Measurements from ENCODE around the gene SLIT3.

The SLIT3 gene

DNA sequence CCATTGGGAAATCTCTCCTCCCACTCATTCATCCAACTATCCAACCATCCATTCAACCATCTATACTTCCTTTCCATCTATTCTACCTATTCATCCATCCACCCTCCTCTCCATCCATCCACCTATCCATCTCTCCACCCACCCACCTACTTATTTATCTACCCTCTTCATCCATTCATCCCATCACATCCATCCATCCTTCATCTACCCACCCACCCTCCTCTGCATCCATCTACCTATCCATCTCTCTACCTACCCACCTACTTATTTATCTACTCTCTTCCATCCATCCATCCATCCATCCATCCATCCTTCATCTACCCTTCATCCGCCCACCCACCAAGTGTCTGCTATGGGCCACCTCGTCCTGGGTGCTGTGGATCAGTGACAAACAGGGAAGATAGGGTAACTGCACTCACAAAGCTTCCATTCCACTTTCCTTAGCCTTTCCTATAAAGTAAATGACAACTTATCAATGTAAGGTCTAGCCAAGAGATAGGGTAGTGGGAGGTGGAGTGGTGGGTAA is 625.0 kb downstream of the SLIT3 start:
- no peak for DNase-seq

- DNase-seq: no peak
These were observed 626.0 kb downstream of the SLIT3 start for GRCh38 chr5:168674893-168675482.

- DNase-seq: no peak
These were observed 628.1 kb downstream of the SLIT3 start for GRCh38 chr5:168672888-168673287.

GRCh38 chr5:168672016-168672415 is 628.9 kb downstream of the SLIT3 start:
- no peak for DNase-seq

DNA sequence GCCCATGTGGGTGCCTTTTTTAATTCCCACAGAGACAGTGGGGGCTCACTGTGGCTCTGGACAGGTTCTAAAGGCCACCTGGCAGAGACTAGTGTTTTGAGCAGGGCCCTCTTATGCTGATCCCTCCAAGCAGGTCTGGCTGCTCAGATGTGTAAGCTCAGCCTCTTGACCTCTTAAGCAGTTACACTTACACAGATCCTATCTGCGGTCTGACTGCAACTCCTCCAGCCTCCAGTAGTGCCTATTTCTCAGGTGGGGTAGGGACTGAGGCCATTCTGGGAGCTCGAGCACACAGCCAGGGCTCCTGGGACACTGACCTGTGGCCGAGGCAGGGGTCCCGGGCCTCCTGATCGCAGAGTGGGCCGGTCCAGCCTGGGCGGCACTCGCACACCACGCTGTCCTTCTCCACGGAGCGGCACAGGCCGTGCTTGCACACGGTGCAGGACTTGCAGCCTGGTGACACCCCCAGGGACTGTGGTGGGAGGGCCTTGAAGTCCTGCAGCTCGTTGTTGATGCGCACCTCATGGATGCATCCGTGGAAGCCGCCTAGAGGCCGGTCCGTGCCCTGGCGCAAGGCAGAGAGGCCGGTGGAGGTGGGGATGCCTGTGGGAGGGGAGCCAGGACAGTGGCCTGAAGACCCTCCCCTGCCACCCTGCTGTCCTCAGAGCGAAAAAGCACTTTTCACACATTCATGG is 629.9 kb downstream of the SLIT3 start:
- no peak for DNase-seq

DNA sequence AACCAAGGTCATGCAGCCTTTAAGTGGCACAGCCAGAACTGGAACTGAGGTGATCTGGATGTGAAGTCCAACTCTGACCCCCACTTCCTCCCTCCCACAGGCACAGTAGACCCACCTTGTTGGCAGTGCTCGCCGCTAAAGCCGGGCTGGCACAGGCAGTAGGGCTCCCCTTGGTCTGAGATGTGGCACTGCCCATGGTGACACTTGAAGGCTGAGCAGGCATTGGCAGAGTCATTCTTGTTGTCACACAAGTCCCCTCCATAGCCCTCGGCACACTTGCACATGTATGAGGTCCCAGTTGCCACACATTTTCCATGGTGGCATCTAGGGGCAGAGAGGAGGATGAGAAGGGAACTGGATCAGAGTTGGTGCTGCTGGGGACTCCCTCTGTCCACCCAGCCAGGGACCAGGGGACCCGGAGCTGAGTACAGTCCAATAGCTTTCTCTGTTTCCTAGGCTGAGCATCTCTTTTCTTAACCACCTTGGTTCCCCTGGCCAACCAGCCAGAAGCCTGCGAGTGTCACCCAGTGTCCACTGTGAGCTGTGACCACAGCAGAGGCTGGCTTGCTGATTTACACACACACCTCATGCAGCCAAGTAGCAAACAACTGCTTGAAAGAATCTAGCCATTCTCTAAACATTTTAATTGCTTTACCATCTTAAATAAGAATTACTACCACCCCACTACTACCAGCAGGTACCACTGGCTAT is 631.1 kb downstream of the SLIT3 start:
- DNase-seq: no peak

DNA sequence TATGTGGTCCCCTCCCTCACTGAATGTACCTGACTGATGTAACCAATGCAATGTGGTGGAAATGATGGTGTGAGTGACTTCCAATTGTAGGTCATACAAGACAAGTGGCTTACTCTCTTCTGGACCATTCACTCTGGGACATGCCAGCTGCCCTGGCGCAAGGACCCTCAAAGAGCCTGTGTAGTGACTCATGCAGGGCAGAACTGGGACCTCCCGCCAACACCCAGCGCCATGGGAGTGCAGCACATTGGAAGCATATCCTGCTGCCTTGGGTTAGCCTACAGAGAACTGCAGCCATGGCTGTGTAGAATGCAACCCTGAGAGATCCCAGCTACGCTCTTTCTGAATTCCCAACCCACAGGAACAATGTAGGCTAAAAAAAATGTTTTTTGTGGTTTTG is 631.8 kb downstream of the SLIT3 start:
- no peak for DNase-seq

GRCh38 chr5:168668078-168668477 is 632.9 kb downstream of the SLIT3 start:
- no peak for DNase-seq

DNA sequence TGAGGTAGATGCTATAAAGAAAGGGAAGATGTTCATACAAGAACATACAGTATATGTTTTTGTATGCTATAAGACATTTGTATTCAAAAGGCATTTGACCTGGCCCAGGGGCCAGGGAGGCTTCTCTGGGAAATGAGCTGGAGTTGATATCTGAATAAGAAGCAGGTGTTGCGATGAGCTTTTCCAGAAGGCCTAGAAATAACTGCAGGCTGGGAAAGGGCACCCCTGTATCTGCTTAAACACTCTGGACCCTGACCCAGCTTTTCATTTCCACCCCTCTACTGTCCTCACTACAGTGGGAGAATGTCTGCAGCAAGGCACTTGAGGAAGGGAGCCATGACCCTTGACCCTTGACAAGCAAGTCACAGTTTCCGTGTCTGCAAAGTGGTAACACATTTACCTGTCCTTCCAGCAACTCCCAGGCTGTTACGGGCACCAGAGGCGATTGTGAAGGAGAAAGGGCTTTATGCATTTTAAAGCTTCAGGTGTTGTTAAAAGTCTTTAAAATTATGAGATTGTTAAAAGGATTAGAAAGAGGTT is 633.6 kb downstream of the SLIT3 start:
- no peak for DNase-seq

DNA sequence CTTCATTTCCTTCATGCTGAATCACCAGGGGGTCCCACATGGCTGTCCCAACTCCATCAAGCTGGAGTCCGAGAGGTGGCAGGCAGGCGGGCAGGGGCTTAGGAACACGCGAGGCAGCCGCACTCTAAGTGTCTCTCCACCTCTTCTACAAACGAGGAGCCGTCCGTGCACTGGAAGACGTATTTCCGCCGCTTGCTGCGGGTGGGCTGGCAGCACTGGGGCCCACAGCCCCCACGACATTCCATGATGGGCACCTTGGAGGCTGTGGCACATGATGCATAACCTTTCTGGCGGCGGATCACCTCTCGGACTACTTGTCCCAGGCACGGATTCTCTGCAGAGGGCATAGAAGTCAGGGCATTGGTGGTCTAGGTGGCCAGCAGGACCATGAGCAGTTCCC is 634.6 kb downstream of the SLIT3 start:
- DNase-seq: no peak

DNA sequence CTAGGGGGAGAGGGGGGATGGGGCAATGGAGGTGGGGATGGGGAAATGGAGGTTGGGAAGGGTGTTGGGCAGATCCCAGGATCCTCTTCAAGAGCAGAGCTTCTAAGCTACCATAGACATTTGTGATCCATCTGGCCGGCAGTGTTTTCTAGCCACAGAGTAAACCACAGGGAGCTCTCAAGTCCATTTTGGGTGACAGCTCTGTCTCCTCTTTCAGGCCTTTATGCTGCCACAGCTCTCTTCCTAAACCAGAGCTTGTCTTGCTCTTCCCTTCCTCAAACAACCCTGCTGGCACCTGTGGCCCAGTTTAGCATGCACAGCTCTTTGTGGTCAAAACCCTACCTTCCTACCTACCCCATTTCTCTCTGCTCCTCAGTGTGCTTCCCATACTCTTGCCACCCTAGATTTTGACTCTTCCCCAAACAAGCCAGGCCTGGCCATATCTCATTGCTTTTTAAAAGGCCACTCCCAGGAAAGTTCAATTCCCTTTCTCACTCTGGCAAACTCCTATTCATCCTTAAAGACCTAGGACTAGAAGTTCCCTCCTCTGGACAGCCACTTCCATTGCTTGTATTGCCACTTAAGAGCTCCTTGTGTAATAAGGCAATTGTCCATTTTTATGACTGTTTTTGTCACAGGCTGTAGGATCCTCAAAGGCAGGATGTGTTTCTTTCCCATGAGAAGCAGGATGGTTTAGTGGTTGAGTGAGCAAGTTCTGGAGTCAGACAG is 637.5 kb downstream of the SLIT3 start:
- no peak for DNase-seq

DNA sequence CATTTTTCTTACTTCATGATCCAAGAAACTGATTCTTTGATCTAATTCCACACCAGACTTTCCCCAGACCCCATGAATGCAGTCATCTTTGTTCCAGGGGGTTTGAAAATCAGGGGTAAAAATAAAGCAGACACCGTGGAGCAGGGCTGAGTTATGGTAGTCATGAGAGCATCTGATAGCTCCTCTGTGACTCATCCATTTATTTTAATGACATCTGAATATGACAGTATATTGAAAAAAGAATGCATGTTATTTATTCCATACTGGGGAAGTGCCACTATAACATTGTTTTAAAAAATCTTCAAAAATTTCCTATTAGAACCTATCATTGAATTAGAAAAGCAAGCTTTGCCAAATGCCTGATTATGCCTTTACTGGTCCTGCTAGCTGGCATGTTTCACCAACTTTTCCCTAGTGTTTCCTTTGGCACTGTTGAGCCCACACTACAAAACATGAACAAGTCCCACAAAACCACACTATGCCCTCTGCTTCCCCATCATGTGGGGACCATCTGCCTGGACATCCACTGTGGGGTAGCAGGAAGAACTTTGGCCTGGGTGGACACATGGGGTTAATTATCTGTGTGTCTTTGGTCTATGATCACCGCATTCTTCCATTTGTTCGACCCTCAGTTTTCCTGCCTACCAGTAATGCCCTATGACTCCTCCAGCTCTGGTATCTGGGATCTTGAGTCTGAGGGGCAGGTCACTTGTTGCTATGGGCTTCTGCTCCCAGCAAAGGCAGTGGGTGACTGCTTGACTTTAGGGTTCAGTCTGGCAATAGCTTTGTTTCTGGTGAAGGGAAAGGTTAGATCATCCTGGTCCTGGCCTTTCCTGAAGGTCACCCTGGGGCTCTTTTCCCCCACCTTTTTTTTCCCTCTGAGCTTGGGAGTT is 639.1 kb downstream of the SLIT3 start:
- DNase-seq: no peak

- DNase-seq: no peak
These were observed 640.2 kb downstream of the SLIT3 start for GRCh38 chr5:168660691-168661090.

DNA sequence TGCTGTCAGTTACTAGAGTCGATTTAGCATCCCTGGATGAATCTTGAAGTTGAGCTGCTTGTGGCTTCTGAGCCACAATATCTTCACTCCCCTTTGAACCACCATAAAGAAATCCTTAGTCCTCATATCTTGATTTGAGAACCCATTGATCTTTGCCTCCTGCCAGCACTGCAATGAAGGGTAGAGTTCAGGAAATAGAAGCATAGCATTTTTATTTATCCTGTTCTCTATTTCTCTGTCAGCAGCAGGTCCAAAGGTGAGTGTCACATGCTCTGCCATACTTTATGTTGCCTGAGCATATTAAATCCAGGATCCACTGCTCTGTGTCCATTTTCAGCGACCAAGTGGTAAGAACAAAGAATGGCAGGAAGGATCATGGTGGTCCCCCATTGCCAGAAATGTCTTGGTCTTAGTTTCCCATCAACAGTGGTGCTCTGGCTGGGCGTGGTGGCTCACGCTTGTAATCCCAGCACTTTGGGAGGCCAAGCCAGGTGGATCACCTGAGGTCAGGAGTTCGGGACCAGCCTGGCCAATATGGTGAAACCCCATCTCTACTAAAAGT is 641.6 kb downstream of the SLIT3 start:
- DNase-seq: no peak

DNA sequence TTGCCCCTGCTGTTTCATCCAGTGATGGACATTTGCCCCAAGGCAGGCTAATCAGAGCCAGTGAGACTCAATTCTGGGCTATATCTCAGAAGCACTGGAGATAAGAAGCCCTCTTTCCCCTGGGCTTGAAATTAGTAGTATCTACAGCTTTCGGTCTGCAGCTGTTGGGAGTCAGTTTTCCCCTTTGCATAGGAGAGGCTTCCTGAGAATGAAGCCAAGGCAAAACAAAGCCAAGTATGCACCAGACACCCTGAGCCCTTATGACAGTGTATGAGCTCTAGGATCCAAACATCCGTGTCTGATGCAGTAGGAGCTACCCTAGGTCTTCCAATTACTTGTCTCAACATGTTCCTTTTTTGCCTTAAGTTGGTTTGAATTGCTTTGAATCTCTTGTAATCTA is 642.5 kb downstream of the SLIT3 start:
- DNase-seq: no peak

DNA sequence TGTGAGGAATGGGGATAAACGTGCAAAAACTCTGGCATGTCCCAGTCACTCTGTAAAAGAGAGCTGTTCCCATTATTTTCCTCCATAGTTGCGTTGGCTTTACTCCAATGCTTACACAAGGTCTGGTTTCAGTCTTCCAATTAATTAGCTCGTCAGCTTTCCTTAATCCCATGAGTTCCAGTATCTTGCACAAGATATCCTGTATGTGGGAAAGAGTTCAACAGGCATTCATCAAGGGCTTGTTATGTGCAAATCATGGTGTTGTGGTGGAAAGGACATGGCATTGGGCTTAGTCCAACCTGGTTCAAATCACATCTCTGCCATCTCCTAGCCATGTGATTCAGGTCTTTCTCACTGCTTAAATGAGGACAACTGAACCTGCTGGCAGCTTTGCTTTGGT is 644.3 kb downstream of the SLIT3 start:
- no peak for DNase-seq

DNA sequence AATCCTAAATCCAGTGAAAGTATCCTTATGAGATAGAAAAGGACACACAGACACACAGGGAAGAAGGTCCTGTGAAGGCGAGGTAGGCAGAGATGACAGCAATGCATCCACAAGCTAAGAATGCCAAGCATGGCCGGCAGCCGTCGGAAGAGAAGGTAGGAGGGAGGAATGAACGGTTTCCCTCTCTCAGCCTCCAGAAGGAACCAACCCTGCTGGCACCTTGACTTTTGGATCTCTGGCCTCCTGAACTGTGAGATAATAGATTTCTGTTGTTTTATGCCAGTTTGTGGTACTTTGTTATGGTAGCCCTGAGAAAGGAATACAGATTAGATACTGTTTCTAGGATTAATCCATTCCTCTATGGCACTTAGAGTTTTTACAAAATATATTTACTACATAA is 645.6 kb downstream of the SLIT3 start:
- no peak for DNase-seq

GRCh38 chr5:168654211-168654721 is 646.7 kb downstream of the SLIT3 start:
- no peak for DNase-seq

- no peak for DNase-seq
These were observed 647.3 kb downstream of the SLIT3 start for GRCh38 chr5:168653626-168654025.

- no peak for DNase-seq
These were observed 649.3 kb downstream of the SLIT3 start for GRCh38 chr5:168651648-168652047.

GRCh38 chr5:168649306-168649705 is 651.6 kb downstream of the SLIT3 start:
- DNase-seq: no peak

GRCh38 chr5:168648576-168648975 is 652.4 kb downstream of the SLIT3 start:
- no peak for DNase-seq
